Measurements from ENCODE around the gene BCAS1. TPM values are rescaled to one million over a fixed set of nuclear protein-coding genes. Genes with fewer than 3 reads are reported as not detected.

BCAS1 gene
- total RNA-seq, 6 experiments from 2014 or later = 0.07 to 0.43 (median 0.15) TPM; not detected in 2

DNA sequence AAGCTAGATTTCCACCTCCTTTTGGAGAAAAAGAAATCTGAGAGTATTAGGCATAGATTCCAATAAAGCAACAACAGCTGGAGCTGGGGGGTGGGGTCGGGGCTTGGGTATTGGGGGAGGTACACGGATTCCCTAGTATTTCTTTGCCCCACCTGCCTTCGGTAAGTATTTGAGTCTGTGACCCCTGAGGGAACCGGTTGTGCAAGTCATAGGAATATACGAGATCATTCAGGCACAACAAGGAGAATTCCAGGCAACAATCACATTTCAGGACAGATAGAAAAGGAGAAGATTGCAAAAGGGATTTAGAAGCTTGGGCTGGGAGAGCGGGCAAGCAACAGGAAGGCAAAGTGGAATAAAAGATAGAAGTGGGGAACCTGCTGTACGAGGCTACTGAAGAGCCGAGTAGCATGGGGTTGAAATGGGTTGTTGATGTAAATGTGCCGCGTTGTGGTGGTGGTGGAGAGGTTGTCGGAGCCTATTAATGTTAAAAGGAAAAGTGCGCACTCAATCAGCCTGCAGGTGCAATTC lies 148.9 kb downstream of the BCAS1 start:
- intact Hi-C loops (cut with DNase I) = loop anchor here in 1 of 2 donors (10.0 kb wide), 1 partner anchor 347 kb away; no protein-coding TSS in a partner anchor
- H3K27ac ChIP-seq = no peak overlapping the region
- no peaks in the 10 kb centered on the region for H3K9me3 ChIP-seq
- no peak overlapping the region for H3K4me3 ChIP-seq
- H3K4me1 ChIP-seq = peaks cover 0 to 13% (median 6%) of the 10 kb centered on the region in 4 donors
- no peaks in the 10 kb centered on the region for H3K36me3 ChIP-seq
- ATAC-seq (no peak), DNase-seq (peak in 1 of 3 donors; percentile 31)
- H3K27me3 ChIP-seq = no peaks in the 10 kb centered on the region
- TF ChIP-seq, protein P1, sequence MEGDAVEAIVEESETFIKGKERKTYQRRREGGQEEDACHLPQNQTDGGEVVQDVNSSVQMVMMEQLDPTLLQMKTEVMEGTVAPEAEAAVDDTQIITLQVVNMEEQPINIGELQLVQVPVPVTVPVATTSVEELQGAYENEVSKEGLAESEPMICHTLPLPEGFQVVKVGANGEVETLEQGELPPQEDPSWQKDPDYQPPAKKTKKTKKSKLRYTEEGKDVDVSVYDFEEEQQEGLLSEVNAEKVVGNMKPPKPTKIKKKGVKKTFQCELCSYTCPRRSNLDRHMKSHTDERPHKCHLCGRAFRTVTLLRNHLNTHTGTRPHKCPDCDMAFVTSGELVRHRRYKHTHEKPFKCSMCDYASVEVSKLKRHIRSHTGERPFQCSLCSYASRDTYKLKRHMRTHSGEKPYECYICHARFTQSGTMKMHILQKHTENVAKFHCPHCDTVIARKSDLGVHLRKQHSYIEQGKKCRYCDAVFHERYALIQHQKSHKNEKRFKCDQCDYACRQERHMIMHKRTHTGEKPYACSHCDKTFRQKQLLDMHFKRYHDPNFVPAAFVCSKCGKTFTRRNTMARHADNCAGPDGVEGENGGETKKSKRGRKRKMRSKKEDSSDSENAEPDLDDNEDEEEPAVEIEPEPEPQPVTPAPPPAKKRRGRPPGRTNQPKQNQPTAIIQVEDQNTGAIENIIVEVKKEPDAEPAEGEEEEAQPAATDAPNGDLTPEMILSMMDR (IDR thresholded peaks at IDR 0.05) = no peak
- TF ChIP-seq POLR2A (IDR thresholded peaks at IDR 0.05) = no peak
- 68% methylated on average over 12 of the region's 12 CpGs for WGBS (ENCODE audit: insufficient coverage, low coverage, low lambda C conversion rate, missing lambda C conversion rate)

DNA sequence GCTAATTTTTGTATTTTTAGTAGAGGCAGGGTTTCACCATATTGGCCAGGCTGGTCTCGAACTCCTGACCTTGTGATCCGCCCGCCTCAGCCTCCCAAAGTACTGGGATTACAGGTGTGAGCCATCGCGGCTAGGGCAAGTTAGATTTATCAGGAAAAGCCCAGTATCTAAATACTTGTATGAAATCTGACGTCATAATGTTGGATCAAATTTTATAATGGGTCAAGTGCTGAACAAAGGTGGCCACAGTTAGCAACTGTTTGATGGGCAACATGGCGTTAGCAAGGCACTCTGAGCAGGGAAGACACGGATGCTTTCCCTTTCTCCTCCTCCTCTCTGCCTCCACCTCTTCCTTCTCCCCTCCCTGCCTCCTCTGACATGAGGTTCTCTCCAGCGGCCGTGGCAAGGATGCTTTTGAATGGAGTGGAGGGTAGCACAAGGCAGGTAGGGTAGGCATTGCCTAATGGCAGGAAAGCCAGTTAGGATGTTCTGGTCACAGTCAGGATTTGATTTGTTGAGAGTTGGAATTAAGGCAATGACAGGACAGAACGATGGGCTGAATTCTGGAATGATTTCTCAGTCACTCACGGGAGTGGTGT lies 149.6 kb downstream of the BCAS1 start:
- no peaks in the 10 kb centered on the region for H3K27me3 ChIP-seq
- H3K4me3 ChIP-seq = no peak overlapping the region
- DNase-seq (peak in 1 of 3 donors; percentile 37), ATAC-seq (no peak)
- no peaks in the 10 kb centered on the region for H3K9me3 ChIP-seq
- WGBS (ENCODE audit: insufficient coverage, low coverage, low lambda C conversion rate, missing lambda C conversion rate) = 89% methylated on average over 9 of the region's 12 CpGs
- peaks cover 0 to 12% (median 5%) of the 10 kb centered on the region in 4 donors for H3K4me1 ChIP-seq
- H3K36me3 ChIP-seq = no peaks in the 10 kb centered on the region
- intact Hi-C loops (cut with DNase I) = loop anchor here in 1 of 2 donors (10.0 kb wide), 1 partner anchor 346 kb away; no protein-coding TSS in a partner anchor
- no peak for TF ChIP-seq POLR2A (IDR thresholded peaks at IDR 0.05)
- TF ChIP-seq, protein P1 (IDR thresholded peaks at IDR 0.05) = no peak
- H3K27ac ChIP-seq = no peak overlapping the region

DNA sequence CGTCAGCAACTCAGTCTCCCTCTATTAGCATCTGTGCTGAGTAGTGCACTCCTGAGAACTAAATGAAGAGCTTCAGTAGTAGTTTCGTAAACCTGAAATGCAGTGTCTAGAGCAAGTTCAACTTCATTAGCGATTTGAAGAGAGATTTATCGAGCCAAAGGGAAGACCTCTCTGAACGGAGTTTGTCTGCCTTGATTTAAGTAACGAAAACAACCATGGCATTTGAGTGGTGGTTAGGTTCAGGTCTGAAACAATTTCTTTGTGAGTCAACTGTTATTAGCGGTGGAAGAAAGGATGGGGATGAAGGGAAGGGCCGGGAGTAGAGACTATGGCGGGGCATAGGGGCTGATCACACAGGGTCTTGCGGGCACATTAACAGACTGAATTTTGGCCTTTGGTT lies 150.5 kb downstream of the BCAS1 start:
- TF ChIP-seq, protein P1 (IDR thresholded peaks at IDR 0.05) = no peak
- no peak for TF ChIP-seq POLR2A (IDR thresholded peaks at IDR 0.05)
- intact Hi-C loops (cut with DNase I) = loop anchor here in 1 of 2 donors (10.0 kb wide), 1 partner anchor 345 kb away; no protein-coding TSS in a partner anchor

DNA sequence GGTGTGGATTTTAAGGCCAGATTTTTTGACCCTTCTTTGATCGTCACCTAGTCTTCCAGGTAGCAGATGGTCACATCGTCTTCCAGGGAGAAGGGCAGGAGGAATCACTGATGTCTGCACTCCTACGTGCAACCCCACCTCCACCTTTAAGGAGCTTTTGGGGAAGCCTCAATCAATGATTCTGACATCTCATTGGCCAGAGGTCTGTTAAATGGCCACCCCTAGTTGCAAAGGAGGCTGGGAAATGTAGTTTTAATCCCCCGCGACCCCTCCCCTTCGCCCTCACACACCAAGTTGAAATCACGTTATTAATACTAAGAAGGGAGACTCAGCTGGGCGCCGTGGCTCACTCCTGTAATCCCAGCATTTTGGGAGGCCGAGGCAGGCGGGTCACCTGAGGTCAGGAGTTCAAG lies 151.4 kb downstream of the BCAS1 start:
- Histone ChIP-seq H3K27ac (no peak overlapping the region), H3K27me3 (no peaks in the 10 kb centered on the region), H3K4me1 (peaks cover 0 to 21% (median 9%) of the 10 kb centered on the region in 4 donors), H3K36me3 (no peaks in the 10 kb centered on the region), H3K9me3 (no peaks in the 10 kb centered on the region), H3K4me3 (no peak overlapping the region)
- ATAC-seq (no peak), DNase-seq (peak in 1 of 3 donors; percentile 35)
- WGBS (ENCODE audit: insufficient coverage, low coverage, low lambda C conversion rate, missing lambda C conversion rate) = 62% methylated on average over 9 of the region's 11 CpGs
- no peak for TF ChIP-seq POLR2A (IDR thresholded peaks at IDR 0.05)
- TF ChIP-seq, protein P1 (IDR thresholded peaks at IDR 0.05) = no peak
- intact Hi-C loops (cut with DNase I) = no loop called here

More for the DNA sequence above, 150.5 kb downstream of the BCAS1 start:
- ATAC-seq (no peak), DNase-seq (peak in 1 of 3 donors; percentile 13)
- Histone ChIP-seq H3K4me1 (peaks cover 0 to 15% (median 7%) of the 10 kb centered on the region in 4 donors), H3K27ac (no peak overlapping the region), H3K9me3 (no peaks in the 10 kb centered on the region), H3K4me3 (no peak overlapping the region), H3K36me3 (no peaks in the 10 kb centered on the region), H3K27me3 (no peaks in the 10 kb centered on the region)
- WGBS (ENCODE audit: insufficient coverage, low coverage, low lambda C conversion rate, missing lambda C conversion rate) = 88% methylated on average over 10 of the region's 10 CpGs

Data from right lobe of liver (tissue), 6 donors.